B cell (primary cell): ENCODE results near the gene RGS14. TPM values are rescaled to one million over a fixed set of nuclear protein-coding genes. Genes with fewer than 3 reads are reported as not detected.

Experiments
- ATAC-seq: fragments of 200-7000 bp; cut with Tn5 transposase; one replicate; pipeline ENCODE4 v1.10.0; 2021; ENCODE audit warnings: low read depth, mild to moderate bottlenecking, moderate number of reproducible peaks, moderate library complexity
- CTCF ChIA-PET: fragments of 350-600 bp; sonication (Branson Sonifier 250); formaldehyde crosslinking; loops from one replicate; lab custom pipeline; 2021; ENCODE audit warnings: antibody characterized with exemption, inconsistent platforms; lab: Charles Lee
- POLR2A ChIA-PET: fragments of 350-600 bp; sonication (Branson Sonifier 250); formaldehyde crosslinking; loops from one replicate; lab custom pipeline; 2021; ENCODE audit warnings: antibody characterized with exemption; lab: Charles Lee
- DNase-seq: peaks from one replicate; pipeline ENCODE4 v3.0.0; 2013
- H2AFZ ChIP-seq: 2 replicates; pipeline ENCODE4 v1.6.1; 2012; ENCODE audit warnings: mild to moderate bottlenecking, low read depth, low read length; ENCODE audit not compliant: insufficient read depth, poor library complexity, severe bottlenecking
- H3K27ac ChIP-seq, 2 donors: 1 replicate in 1 of 2; 2 replicates in 1 of 2; pipeline ENCODE4 v1.5.1; 2012 to 2013; ENCODE audit warnings: low read length in 2 of 2, mild to moderate bottlenecking in 2 of 2, moderate library complexity in 1 of 2
- H3K27me3 ChIP-seq, 4 experiments: fragments of 200-600 bp in 1 of 4; sonication (generic) in 1 of 4; replicated peaks in 1 of 4; 1 replicate in 2 of 4; 2 replicates in 2 of 4; pipeline versions ENCODE4 v1.6.1 to v1.7.0; 2013 to 2016; ENCODE audit warnings: low read length in 3 of 4, mild to moderate bottlenecking in 2 of 4, mixed read lengths in 1 of 4, moderate library complexity in 1 of 4; ENCODE audit not compliant: insufficient read depth in 4 of 4, control insufficient read depth in 3 of 4; ENCODE audit errors: control extremely low read depth in 1 of 4
- H3K36me3 ChIP-seq, 2 experiments: replicated peaks in 1 of 2; 1 replicate in 1 of 2; 2 replicates in 1 of 2; pipeline versions ENCODE4 v1.6.1 to v1.7.1; 2013; ENCODE audit warnings: low read length in 1 of 2; ENCODE audit not compliant: insufficient read depth in 2 of 2, control insufficient read depth in 1 of 2; ENCODE audit errors: control extremely low read depth in 1 of 2, extremely low read depth in 1 of 2
- H3K4me1 ChIP-seq, 2 donors: fragments of 200-600 bp in 1 of 2; sonication (generic) in 1 of 2; 1 replicate in 1 of 2; 2 replicates in 1 of 2; pipeline versions ENCODE4 v1.5.1 to v1.6.1; 2013 to 2017; ENCODE audit warnings: low read length in 2 of 2; ENCODE audit not compliant: control insufficient read depth in 2 of 2, insufficient read depth in 2 of 2
- H3K4me2 ChIP-seq: replicated peaks from 2 replicates; pipeline ENCODE3; 2012; ENCODE audit warnings: mild to moderate bottlenecking, low read depth, low read length; ENCODE audit not compliant: poor library complexity, severe bottlenecking
- H3K4me3 ChIP-seq, 5 experiments: fragments of 200-600 bp in 1 of 5; sonication (generic) in 1 of 5; 1 replicate in 3 of 5; 2 replicates in 2 of 5; pipeline versions ENCODE4 v1.5.1 to v1.7.0; 2011 to 2016; ENCODE audit warnings: low read length in 4 of 5, mild to moderate bottlenecking in 4 of 5, low read depth in 2 of 5, control low read depth in 1 of 5, moderate library complexity in 1 of 5; ENCODE audit not compliant: insufficient read depth in 1 of 5; ENCODE audit errors: control extremely low read depth in 1 of 5, extremely low read depth in 1 of 5
- H3K79me2 ChIP-seq: fragments of 200-600 bp; sonication (generic); one replicate; pipeline ENCODE4 v1.6.0; 2016; ENCODE audit warnings: low read length; ENCODE audit not compliant: control insufficient read depth, insufficient read depth
- H3K9ac ChIP-seq: fragments of 200-600 bp; sonication (generic); 2 replicates; pipeline ENCODE4 v1.6.1; 2017; ENCODE audit warnings: mild to moderate bottlenecking, low read length, moderate library complexity
- H3K9me3 ChIP-seq, 3 donors: one replicate each; pipeline versions ENCODE4 v1.6.1 to v1.7.1; 2013; ENCODE audit warnings: low read length in 2 of 3; ENCODE audit not compliant: control insufficient read depth in 2 of 3, insufficient read depth in 1 of 3; ENCODE audit errors: control extremely low read depth in 1 of 3
- H4K20me1 ChIP-seq: 2 replicates; pipeline ENCODE4 v1.6.0; 2012; ENCODE audit warnings: mild to moderate bottlenecking, low read length; ENCODE audit not compliant: insufficient read depth, control insufficient read depth, poor library complexity, severe bottlenecking
- H3K27ac Mint-ChIP-seq: one replicate; pipeline ENCODE4 v1.8.0; 2021; ENCODE audit warnings: mixed read lengths
- H3K27me3 Mint-ChIP-seq: one replicate; pipeline ENCODE4 v1.8.0; 2021; ENCODE audit warnings: mixed read lengths
- H3K4me1 Mint-ChIP-seq: one replicate; pipeline ENCODE4 v1.8.0; 2021; ENCODE audit warnings: mixed read lengths
- H3K4me3 Mint-ChIP-seq: one replicate; pipeline ENCODE4 v1.8.0; 2021; ENCODE audit warnings: mixed read lengths
- H3K9me3 Mint-ChIP-seq: one replicate; pipeline ENCODE4 v1.8.0; 2022; ENCODE audit warnings: mixed read lengths; ENCODE audit not compliant: insufficient read depth
- EZH2 ChIP-seq: IDR thresholded peaks from 2 replicates; pipeline ENCODE4 v1.6.1; 2012; ENCODE audit warnings: borderline replicate concordance, low read depth, mild to moderate bottlenecking, moderate library complexity, low read length; ENCODE audit not compliant: insufficient read depth, poor library complexity, severe bottlenecking
- WGBS: methylation state at CpG from one replicate; pipeline ENCODE4 v1.1.5; 2013; ENCODE audit warnings: missing lambda C conversion rate; ENCODE audit not compliant: insufficient coverage; 5-methylcytosine and 5-hydroxymethylcytosine counted together
- intact Hi-C: fragments of 100-400 bp; cut with micrococcal nuclease; formaldehyde crosslinking; loops from one replicate; pipeline ENCODE4 v1.10.0; 2022
- polyA plus RNA-seq: library from polyadenylated mRNA; depleted of rRNA; stranded (reverse); fragments of >200 nt; gene quantifications from 2 replicates; pipeline ENCODE4 v1.2.3, GENCODE V29; 2012
- total RNA-seq, 2 donors: library from RNA; stranded (reverse); fragments of 120-200 nt in 1 of 2; gene quantifications; 1 replicate in 1 of 2; 2 replicates in 1 of 2; pipeline versions ENCODE4 v1.2.3 to v1.2.4, GENCODE V29; 2013 to 2022
- TF ChIP-seq, protein P1 (sequence below): fragments of 200-600 bp; IDR thresholded peaks from one replicate; pipeline ENCODE4 v1.8.0; 2022; ENCODE audit warnings: antibody characterized with exemption, mild to moderate bottlenecking

Gene RGS14
- total and polyA plus RNA-seq, 2 donors (not counting 1 experiment from before 2014, with no cell fraction given), result 85.8 to 184 TPM

DNA sequence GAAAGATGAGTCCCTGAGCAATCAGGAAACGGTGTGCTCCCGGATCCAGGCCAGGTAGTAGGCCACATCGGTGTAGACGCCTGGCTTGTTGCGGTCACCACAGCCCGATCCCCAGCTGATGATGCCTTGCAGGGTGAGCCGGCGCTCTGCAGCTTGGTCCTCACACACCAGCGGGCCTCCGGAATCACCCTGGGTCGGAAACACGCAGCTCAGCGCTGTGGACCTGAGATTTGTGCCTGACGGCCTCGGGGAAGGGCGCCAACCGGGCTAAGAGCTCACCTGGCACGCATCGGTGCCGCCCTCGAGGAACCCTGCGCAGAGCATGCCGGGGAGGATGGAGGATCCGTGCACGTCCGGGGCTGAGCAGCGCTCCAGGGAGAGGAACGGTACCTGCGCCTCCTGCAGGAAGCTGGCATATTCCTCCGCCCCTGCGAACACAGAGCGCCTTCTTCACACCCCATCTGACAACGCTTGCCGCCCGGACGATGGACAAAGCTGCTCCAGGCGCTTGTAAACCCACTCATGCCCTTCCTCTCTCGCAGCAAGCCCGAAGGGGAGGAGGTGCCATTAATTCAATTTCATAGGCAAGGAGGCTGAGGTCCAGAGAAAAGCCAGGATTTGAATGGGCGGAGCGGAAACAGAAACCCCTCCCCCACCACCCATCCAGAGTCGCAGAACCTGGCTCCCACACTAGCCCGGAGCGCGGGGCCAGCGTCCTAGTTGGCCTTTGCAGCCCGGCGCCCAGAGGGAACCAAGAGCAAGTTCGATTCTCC lies 44.7 kb downstream of the RGS14 start:
- H3K4me3 Mint-ChIP-seq, result peak overlapping the region; percentile 84
- H3K27ac Mint-ChIP-seq, result peak overlapping the region; percentile 26
- Histone ChIP-seq H4K20me1 (no peaks in the 10 kb centered on the region), H2AFZ (peak overlapping the region; percentile 77), H3K9ac (peak overlapping the region; percentile 66), H3K36me3 (no peaks in the 10 kb centered on the region), H3K9me3 (peaks cover 0 to 19% (median 0%) of the 10 kb centered on the region in 3 donors), H3K4me1 (peaks cover 38 to 50% of the 10 kb centered on the region in 2 donors), H3K4me2 (peak overlapping the region; percentile 96), H3K4me3 (peak overlapping the region in 4 of 5 experiments; percentile 58 to 68 (median 62)), H3K27me3 (peaks cover 0 to 40% (median 9%) of the 10 kb centered on the region in 4 experiments), H3K79me2 (no peaks in the 10 kb centered on the region), H3K27ac (no peak overlapping the region)
- POLR2A ChIA-PET, result interaction anchor here (0.9 to 5.6 kb wide), 8 partner anchors 12 to 52 kb away, joined by 3 to 87 read pairs (median 18); partner anchors contain the start of genes GRK6 and PRR7
- CTCF ChIA-PET, result interaction anchor here (0.8 to 12.7 kb wide), 23 partner anchors 11 to 289 kb away, joined by 3 to 628 read pairs (median 5); partner anchors contain the start of genes GRK6, PDLIM7 and PRR7
- intact Hi-C loops, result loop anchor here (1.0 to 10.0 kb wide), 3 partner anchors 12 to 288 kb away; partner anchors contain the start of gene B4GALT7
- TF ChIP-seq, protein P1, sequence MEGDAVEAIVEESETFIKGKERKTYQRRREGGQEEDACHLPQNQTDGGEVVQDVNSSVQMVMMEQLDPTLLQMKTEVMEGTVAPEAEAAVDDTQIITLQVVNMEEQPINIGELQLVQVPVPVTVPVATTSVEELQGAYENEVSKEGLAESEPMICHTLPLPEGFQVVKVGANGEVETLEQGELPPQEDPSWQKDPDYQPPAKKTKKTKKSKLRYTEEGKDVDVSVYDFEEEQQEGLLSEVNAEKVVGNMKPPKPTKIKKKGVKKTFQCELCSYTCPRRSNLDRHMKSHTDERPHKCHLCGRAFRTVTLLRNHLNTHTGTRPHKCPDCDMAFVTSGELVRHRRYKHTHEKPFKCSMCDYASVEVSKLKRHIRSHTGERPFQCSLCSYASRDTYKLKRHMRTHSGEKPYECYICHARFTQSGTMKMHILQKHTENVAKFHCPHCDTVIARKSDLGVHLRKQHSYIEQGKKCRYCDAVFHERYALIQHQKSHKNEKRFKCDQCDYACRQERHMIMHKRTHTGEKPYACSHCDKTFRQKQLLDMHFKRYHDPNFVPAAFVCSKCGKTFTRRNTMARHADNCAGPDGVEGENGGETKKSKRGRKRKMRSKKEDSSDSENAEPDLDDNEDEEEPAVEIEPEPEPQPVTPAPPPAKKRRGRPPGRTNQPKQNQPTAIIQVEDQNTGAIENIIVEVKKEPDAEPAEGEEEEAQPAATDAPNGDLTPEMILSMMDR, result no peak
- no peak for TF ChIP-seq EZH2
- DNase-seq (peak; percentile 73), ATAC-seq (no peak)
- peaks cover 39% of the 10 kb centered on the region for H3K4me1 Mint-ChIP-seq
- WGBS, result 28% methylated on average over 46 of the region's 49 CpGs
- no peaks in the 10 kb centered on the region for H3K9me3 Mint-ChIP-seq
- peaks cover 14% of the 10 kb centered on the region for H3K27me3 Mint-ChIP-seq
